Peyer's patch (tissue), 4 donors: ENCODE measurements around the gene SV2B.

Experiments
- POLR2A ChIP-seq, 2 donors: fragments of 450-650 bp; IDR thresholded peaks; one replicate each; pipeline ENCODE4 v1.5.1; 2017; ENCODE audit warnings: antibody characterized with exemption in 2 of 2, mild to moderate bottlenecking in 2 of 2, moderate library complexity in 2 of 2
- TF ChIP-seq, protein P1 (sequence below), 6 experiments: fragments of 450-650 bp in 4 of 6; fragments of 200-600 bp in 2 of 6; sonication (generic) in 1 of 6; IDR thresholded peaks; one replicate each; pipeline ENCODE4 v1.5.1; 2017 to 2019; ENCODE audit warnings: antibody characterized with exemption in 6 of 6, mild to moderate bottlenecking in 3 of 6, moderate library complexity in 1 of 6

DNA sequence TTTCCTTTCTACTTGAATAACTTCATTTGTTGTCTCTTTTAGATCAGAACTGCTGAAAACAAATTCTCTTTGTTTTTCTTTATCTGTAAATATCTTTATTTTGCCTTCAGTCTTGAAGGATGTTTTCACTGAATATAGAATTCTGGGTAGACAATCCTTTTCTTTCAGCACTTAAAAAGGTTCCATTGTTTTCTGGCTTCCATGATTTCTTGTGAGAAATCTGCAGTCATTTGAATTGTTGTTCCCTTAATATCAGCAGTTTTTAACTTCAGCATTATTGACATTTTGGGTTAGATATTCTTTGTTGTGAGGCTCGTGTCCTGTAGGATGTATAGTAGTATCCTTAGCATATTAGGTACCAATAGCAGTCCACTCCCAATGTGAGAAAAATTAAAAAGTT is 65.8 kb downstream of the SV2B start:
- no peak for TF ChIP-seq POLR2A (IDR thresholded peaks at IDR 0.05)
- TF ChIP-seq, protein P1, sequence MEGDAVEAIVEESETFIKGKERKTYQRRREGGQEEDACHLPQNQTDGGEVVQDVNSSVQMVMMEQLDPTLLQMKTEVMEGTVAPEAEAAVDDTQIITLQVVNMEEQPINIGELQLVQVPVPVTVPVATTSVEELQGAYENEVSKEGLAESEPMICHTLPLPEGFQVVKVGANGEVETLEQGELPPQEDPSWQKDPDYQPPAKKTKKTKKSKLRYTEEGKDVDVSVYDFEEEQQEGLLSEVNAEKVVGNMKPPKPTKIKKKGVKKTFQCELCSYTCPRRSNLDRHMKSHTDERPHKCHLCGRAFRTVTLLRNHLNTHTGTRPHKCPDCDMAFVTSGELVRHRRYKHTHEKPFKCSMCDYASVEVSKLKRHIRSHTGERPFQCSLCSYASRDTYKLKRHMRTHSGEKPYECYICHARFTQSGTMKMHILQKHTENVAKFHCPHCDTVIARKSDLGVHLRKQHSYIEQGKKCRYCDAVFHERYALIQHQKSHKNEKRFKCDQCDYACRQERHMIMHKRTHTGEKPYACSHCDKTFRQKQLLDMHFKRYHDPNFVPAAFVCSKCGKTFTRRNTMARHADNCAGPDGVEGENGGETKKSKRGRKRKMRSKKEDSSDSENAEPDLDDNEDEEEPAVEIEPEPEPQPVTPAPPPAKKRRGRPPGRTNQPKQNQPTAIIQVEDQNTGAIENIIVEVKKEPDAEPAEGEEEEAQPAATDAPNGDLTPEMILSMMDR (IDR thresholded peaks at IDR 0.05) = no peak
